Ovary (tissue), 3 donors: Measurements from ENCODE around the gene TPH1.

ENCODE experiments used
- EP300 ChIP-seq: sonication (generic); formaldehyde crosslinking; IDR thresholded peaks from one replicate; pipeline ENCODE4 v1.6.1; 2017; ENCODE audit warnings: antibody characterized with exemption
- POLR2A ChIP-seq: fragments of 450-650 bp; IDR thresholded peaks from one replicate; pipeline ENCODE4 v1.6.1; 2017; ENCODE audit warnings: antibody characterized with exemption, mild to moderate bottlenecking, moderate library complexity
- TF ChIP-seq, protein P1 (sequence below), 3 donors: fragments of 450-650 bp in 2 of 3; fragments of 200-600 bp in 1 of 3; IDR thresholded peaks; one replicate each; pipeline versions ENCODE4 v1.5.1 to v1.8.0; 2016 to 2022; ENCODE audit warnings: antibody characterized with exemption in 3 of 3, mild to moderate bottlenecking in 1 of 3
- donor health status: DM: no; HTN: no; CAD: no.

DNA sequence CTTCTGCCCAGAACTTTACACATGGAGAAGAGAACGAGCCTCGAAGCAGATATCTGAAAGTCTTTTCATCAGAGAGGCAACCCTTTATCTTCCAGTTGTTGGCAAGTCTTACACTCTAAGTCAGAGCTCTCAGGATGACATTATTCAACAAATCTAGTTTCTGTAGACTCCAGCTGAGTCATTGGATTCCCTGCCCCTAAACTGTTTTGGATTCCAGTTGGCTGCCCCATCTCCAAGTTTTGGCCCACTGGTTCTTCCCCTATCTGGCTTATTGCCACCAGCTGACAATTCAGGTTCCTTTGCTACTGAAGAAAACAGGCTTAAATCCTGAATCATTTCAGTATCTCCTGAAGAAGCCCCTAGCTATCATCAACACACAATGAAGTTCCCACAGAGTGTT lies 45.7 kb upstream of the TPH1 start:
- TF ChIP-seq, protein P1, sequence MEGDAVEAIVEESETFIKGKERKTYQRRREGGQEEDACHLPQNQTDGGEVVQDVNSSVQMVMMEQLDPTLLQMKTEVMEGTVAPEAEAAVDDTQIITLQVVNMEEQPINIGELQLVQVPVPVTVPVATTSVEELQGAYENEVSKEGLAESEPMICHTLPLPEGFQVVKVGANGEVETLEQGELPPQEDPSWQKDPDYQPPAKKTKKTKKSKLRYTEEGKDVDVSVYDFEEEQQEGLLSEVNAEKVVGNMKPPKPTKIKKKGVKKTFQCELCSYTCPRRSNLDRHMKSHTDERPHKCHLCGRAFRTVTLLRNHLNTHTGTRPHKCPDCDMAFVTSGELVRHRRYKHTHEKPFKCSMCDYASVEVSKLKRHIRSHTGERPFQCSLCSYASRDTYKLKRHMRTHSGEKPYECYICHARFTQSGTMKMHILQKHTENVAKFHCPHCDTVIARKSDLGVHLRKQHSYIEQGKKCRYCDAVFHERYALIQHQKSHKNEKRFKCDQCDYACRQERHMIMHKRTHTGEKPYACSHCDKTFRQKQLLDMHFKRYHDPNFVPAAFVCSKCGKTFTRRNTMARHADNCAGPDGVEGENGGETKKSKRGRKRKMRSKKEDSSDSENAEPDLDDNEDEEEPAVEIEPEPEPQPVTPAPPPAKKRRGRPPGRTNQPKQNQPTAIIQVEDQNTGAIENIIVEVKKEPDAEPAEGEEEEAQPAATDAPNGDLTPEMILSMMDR (IDR thresholded peaks at IDR 0.05) = no peak
- no peak for TF ChIP-seq EP300
- no peak for TF ChIP-seq POLR2A
